Activated CD4-positive, alpha-beta memory T cell treated with anti-CD3 and anti-CD28 coated beads for 36 hours (primary cell): ENCODE measurements around the gene CD177. TPM values are rescaled to one million over a fixed set of nuclear protein-coding genes. Genes with fewer than 3 reads are reported as not detected.
"Not testable (repeated sequence)": the region's sequence is repeated elsewhere in the genome, so short reads cannot be mapped to it uniquely, and the experiment has no call there.

Experiments
- CTCF ChIA-PET: fragments of 350-600 bp; sonication (Branson Sonifier 250); formaldehyde crosslinking; loops from one replicate; lab custom pipeline; 2021; ENCODE audit warnings: antibody characterized with exemption, inconsistent platforms; lab: Charles Lee
- POLR2A ChIA-PET: fragments of 350-600 bp; sonication (Branson Sonifier 250); formaldehyde crosslinking; loops from one replicate; lab custom pipeline; 2021; ENCODE audit warnings: antibody characterized with exemption; lab: Charles Lee
- DNase-seq: peaks from one replicate; pipeline ENCODE4 v3.0.0-alpha.2; 2020
- H3K27ac Mint-ChIP-seq: one replicate; pipeline ENCODE4 v1.8.0; 2021; ENCODE audit warnings: mixed read lengths
- H3K27me3 Mint-ChIP-seq: one replicate; pipeline ENCODE4 v1.8.0; 2021; ENCODE audit warnings: mixed read lengths
- H3K36me3 Mint-ChIP-seq: one replicate; pipeline ENCODE4 v1.8.0; 2021; ENCODE audit warnings: mixed read lengths
- H3K4me1 Mint-ChIP-seq: one replicate; pipeline ENCODE4 v1.8.0; 2021; ENCODE audit warnings: low read depth, mixed read lengths
- H3K4me3 Mint-ChIP-seq: one replicate; pipeline ENCODE4 v1.8.0; 2021; ENCODE audit warnings: mild to moderate bottlenecking, mixed read lengths
- H3K9me3 Mint-ChIP-seq: one replicate; pipeline ENCODE4 v1.8.0; 2021; ENCODE audit warnings: mixed read lengths
- intact Hi-C: fragments of 100-400 bp; cut with micrococcal nuclease; formaldehyde crosslinking; loops from one replicate; pipeline ENCODE4 v1.15.1; 2023
- total RNA-seq, 2 experiments: library from RNA; stranded (reverse); gene quantifications; one replicate each; pipeline ENCODE4 v1.2.3, GENCODE V29; 2021

The CD177 gene
- total RNA-seq, 2 experiments from 2014 or later, result not detected

- Mint-ChIP-seq H3K27me3 (peaks cover 25% of the 10 kb centered on the region), H3K36me3 (no peaks in the 10 kb centered on the region), H3K27ac (no peak overlapping the region), H3K4me1 (no peaks in the 10 kb centered on the region), H3K4me3 (no peak overlapping the region), H3K9me3 (no peaks in the 10 kb centered on the region)
- POLR2A ChIA-PET, result no interaction called here
- CTCF ChIA-PET, result no interaction called here
- no peak for DNase-seq
- intact Hi-C loops, result no loop called here
Measured at GRCh38 chr19:43338530-43338929, 15.0 kb upstream of the CD177 start.

GRCh38 chr19:43339243-43339930 lies 14.1 kb upstream of the CD177 start:
- H3K27ac Mint-ChIP-seq, POLR2A ChIA-PET, H3K4me1 Mint-ChIP-seq, H3K36me3 Mint-ChIP-seq, DNase-seq, intact Hi-C loops, CTCF ChIA-PET, H3K9me3 Mint-ChIP-seq, H3K4me3 Mint-ChIP-seq: not testable (repeated sequence)
- H3K27me3 Mint-ChIP-seq, result peaks cover 25% of the 10 kb centered on the region

- DNase-seq, H3K4me1 Mint-ChIP-seq, CTCF ChIA-PET, POLR2A ChIA-PET, H3K9me3 Mint-ChIP-seq, intact Hi-C loops, H3K4me3 Mint-ChIP-seq, H3K36me3 Mint-ChIP-seq, H3K27ac Mint-ChIP-seq: not testable (repeated sequence)
- H3K27me3 Mint-ChIP-seq, result peaks cover 25% of the 10 kb centered on the region
Measured at GRCh38 chr19:43340101-43340500, 13.4 kb upstream of the CD177 start.

GRCh38 chr19:43341098-43341497 lies 12.4 kb upstream of the CD177 start:
- H3K36me3 Mint-ChIP-seq, CTCF ChIA-PET, H3K4me3 Mint-ChIP-seq, H3K27ac Mint-ChIP-seq, DNase-seq, POLR2A ChIA-PET, intact Hi-C loops, H3K4me1 Mint-ChIP-seq, H3K9me3 Mint-ChIP-seq: not testable (repeated sequence)
- peaks cover 25% of the 10 kb centered on the region for H3K27me3 Mint-ChIP-seq

GRCh38 chr19:43342104-43342503 lies 11.4 kb upstream of the CD177 start:
- H3K4me3 Mint-ChIP-seq, H3K4me1 Mint-ChIP-seq, CTCF ChIA-PET, intact Hi-C loops, H3K27ac Mint-ChIP-seq, H3K36me3 Mint-ChIP-seq, POLR2A ChIA-PET, H3K9me3 Mint-ChIP-seq, DNase-seq: not testable (repeated sequence)
- H3K27me3 Mint-ChIP-seq, result peaks cover 25% of the 10 kb centered on the region

GRCh38 chr19:43344347-43344925 lies 9.1 kb upstream of the CD177 start:
- DNase-seq, H3K9me3 Mint-ChIP-seq, H3K36me3 Mint-ChIP-seq, CTCF ChIA-PET, H3K4me1 Mint-ChIP-seq, intact Hi-C loops, H3K4me3 Mint-ChIP-seq, H3K27ac Mint-ChIP-seq, POLR2A ChIA-PET: not testable (repeated sequence)
- H3K27me3 Mint-ChIP-seq, result peaks cover 22% of the 10 kb centered on the region

- POLR2A ChIA-PET, intact Hi-C loops, H3K9me3 Mint-ChIP-seq, DNase-seq, H3K4me3 Mint-ChIP-seq, H3K27me3 Mint-ChIP-seq, H3K27ac Mint-ChIP-seq, H3K36me3 Mint-ChIP-seq, H3K4me1 Mint-ChIP-seq, CTCF ChIA-PET: not testable (repeated sequence)
Measured at GRCh38 chr19:43349813-43350212, 3.7 kb upstream of the CD177 start.

- Mint-ChIP-seq H3K27ac (no peak overlapping the region), H3K4me1 (no peaks in the 10 kb centered on the region), H3K4me3 (no peak overlapping the region), H3K9me3 (peaks cover 3% of the 10 kb centered on the region), H3K36me3 (no peaks in the 10 kb centered on the region), H3K27me3 (peaks cover 12% of the 10 kb centered on the region)
- intact Hi-C loops, result no loop called here
- ChIA-PET CTCF (no interaction called here), POLR2A (no interaction called here)
- no peak for DNase-seq
Measured at GRCh38 chr19:43351998-43352746, 1.3 kb upstream of the CD177 start.

- Mint-ChIP-seq H3K9me3 (no peaks in the 10 kb centered on the region), H3K4me1 (no peaks in the 10 kb centered on the region), H3K4me3 (no peak overlapping the region), H3K36me3 (no peaks in the 10 kb centered on the region), H3K27ac (no peak overlapping the region), H3K27me3 (peaks cover 12% of the 10 kb centered on the region)
- intact Hi-C loops, result no loop called here
- no peak for DNase-seq
- CTCF ChIA-PET, result no interaction called here
- POLR2A ChIA-PET, result no interaction called here
Measured at GRCh38 chr19:43354305-43354627, 780 bp downstream of the CD177 start.

GRCh38 chr19:43356749-43357148 lies 3.3 kb downstream of the CD177 start:
- DNase-seq, H3K27ac Mint-ChIP-seq, H3K9me3 Mint-ChIP-seq, CTCF ChIA-PET, intact Hi-C loops, H3K4me3 Mint-ChIP-seq, H3K36me3 Mint-ChIP-seq, POLR2A ChIA-PET, H3K4me1 Mint-ChIP-seq: not testable (repeated sequence)
- H3K27me3 Mint-ChIP-seq, result peaks cover 12% of the 10 kb centered on the region

GRCh38 chr19:43362179-43362578 lies 8.7 kb downstream of the CD177 start:
- no peak overlapping the region for H3K27ac Mint-ChIP-seq
- H3K4me1 Mint-ChIP-seq, result no peaks in the 10 kb centered on the region
- no peaks in the 10 kb centered on the region for H3K9me3 Mint-ChIP-seq
- H3K4me3 Mint-ChIP-seq, result no peak overlapping the region
- ChIA-PET CTCF (no interaction called here), POLR2A (no interaction called here)
- intact Hi-C loops, result no loop called here
- no peak for DNase-seq
- H3K27me3 Mint-ChIP-seq, result peaks cover 2% of the 10 kb centered on the region
- no peaks in the 10 kb centered on the region for H3K36me3 Mint-ChIP-seq

- no peaks in the 10 kb centered on the region for H3K4me1 Mint-ChIP-seq
- H3K4me3 Mint-ChIP-seq, result no peak overlapping the region
- ChIA-PET CTCF (no interaction called here), POLR2A (no interaction called here)
- no peak overlapping the region for H3K27ac Mint-ChIP-seq
- H3K36me3 Mint-ChIP-seq, result no peaks in the 10 kb centered on the region
- intact Hi-C loops, result no loop called here
- H3K27me3 Mint-ChIP-seq, result peaks cover 2% of the 10 kb centered on the region
- DNase-seq, result no peak
- no peaks in the 10 kb centered on the region for H3K9me3 Mint-ChIP-seq
Measured at GRCh38 chr19:43362745-43363144, 9.3 kb downstream of the CD177 start.

GRCh38 chr19:43365677-43366076 lies 12.2 kb downstream of the CD177 start:
- POLR2A ChIA-PET, DNase-seq, CTCF ChIA-PET, H3K9me3 Mint-ChIP-seq, H3K27ac Mint-ChIP-seq, H3K4me1 Mint-ChIP-seq, H3K4me3 Mint-ChIP-seq, H3K36me3 Mint-ChIP-seq, intact Hi-C loops, H3K27me3 Mint-ChIP-seq: not testable (repeated sequence)
